ENCODE data around the gene ZFR2. TPM values are rescaled to one million over a fixed set of nuclear protein-coding genes. Genes with fewer than 3 reads are reported as not detected.

The ZFR2 gene
- polyA plus RNA-seq (2013, experiment 1 of 2): 10.2 TPM
- polyA plus RNA-seq (2013, experiment 2 of 2): 10.1 TPM

DNA sequence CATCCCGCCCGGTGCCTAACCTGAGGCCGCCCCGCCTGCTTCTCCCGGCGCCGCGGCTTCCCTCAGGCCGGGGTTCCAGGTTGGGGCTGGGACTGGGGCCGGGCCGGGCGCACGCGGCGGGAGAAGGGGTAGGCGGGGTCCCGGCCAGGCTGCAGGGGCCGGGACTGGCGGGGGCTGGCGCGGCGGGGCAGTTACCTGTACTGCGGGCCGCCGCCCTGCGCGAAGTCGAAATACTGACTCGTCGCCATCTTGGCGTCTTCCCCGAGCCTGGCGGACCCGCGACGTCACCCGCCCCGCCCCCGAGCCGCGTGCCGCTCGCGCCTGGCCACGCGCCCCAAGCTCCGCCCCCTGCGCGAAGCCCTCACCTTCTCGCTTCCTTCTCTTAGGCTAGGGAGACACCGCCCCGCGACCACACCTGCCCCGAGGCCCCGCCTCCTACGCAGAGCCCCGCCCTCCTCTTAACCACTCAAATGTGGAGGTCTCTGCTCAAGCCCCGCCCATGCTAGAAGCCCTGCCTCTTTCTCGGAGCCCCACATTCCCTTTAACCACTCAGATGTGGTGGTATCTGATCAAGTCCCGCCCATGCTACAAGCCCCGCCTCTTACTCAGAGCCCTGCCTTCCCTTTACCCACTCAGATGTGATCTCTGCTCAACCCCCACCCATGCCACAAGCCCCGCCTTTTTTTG lies at the start of gene ZFR2:
TSS of gene ZFR2 (minus strand) at position 269 of the 687 bp plus-strand sequence. CDS start at position 248, 21 bp downstream.
- peak; percentile 82 for DNase-seq
- WGBS (ENCODE audit: extremely low coverage, insufficient coverage, low lambda C conversion rate): no CpG with 5 or more reads among the region's 62 CpGs
- H3K27ac ChIP-seq (ENCODE audit: low read depth, low read length): no peak within 1 kb of the TSS

GRCh38 chr19:3916033-3916432 lies 47.2 kb upstream of the ZFR2 start:
- WGBS (ENCODE audit: extremely low coverage, insufficient coverage, low lambda C conversion rate): no CpG with 5 or more reads among the region's 5 CpGs
- no peak overlapping the region for H3K4ac ChIP-seq (ENCODE audit: low read depth, low read length)
- no peak overlapping the region for H3K18ac ChIP-seq (ENCODE audit: low read length)
- no peak overlapping the region for H4K5ac ChIP-seq (ENCODE audit: low read length)
- no peak overlapping the region for H2AK5ac ChIP-seq (ENCODE audit: low read length)
- DNase-seq: no peak
- H4K8ac ChIP-seq (ENCODE audit: low read depth, low read length): no peak overlapping the region
- H3K9ac ChIP-seq (ENCODE audit: low read length): no peak overlapping the region
- no peak overlapping the region for H2BK15ac ChIP-seq (replicated peaks; ENCODE audit: low read depth)
- H3K4me2 ChIP-seq (ENCODE audit: low read length): no peak overlapping the region
- no peak overlapping the region for H3K23ac ChIP-seq (ENCODE audit: low read length)
- no peak overlapping the region for H3K56ac ChIP-seq (ENCODE audit: low read length)
- H3K27me3 ChIP-seq (ENCODE audit: insufficient read depth, low read length, poor library complexity): no peaks in the 10 kb centered on the region
- no peak overlapping the region for H2BK120ac ChIP-seq (ENCODE audit: low read depth, low read length)
- H3K4me1 ChIP-seq (ENCODE audit: control insufficient read depth, low read depth, low read length): no peaks in the 10 kb centered on the region
- no peaks in the 10 kb centered on the region for H3K79me2 ChIP-seq (ENCODE audit: control insufficient read depth, insufficient read depth, low read length)
- H3K27ac ChIP-seq (ENCODE audit: low read depth, low read length): no peak overlapping the region
- H3K4me3 ChIP-seq (ENCODE audit: low read length): no peak overlapping the region
- H3K79me1 ChIP-seq (ENCODE audit: low read length): no peaks in the 10 kb centered on the region
- H3K36me3 ChIP-seq (ENCODE audit: control insufficient read depth, insufficient read depth, low read length): no peaks in the 10 kb centered on the region
- no peak overlapping the region for H2BK5ac ChIP-seq (ENCODE audit: low read length)

More for the DNA sequence above, at the start of gene ZFR2:
- Histone ChIP-seq H3K9ac (ENCODE audit: low read length) (peak within 1 kb of the TSS; percentile 61), H3K27me3 (ENCODE audit: insufficient read depth, low read length, poor library complexity) (no peaks in the 10 kb centered on the region), H2BK120ac (ENCODE audit: low read depth, low read length) (no peak within 1 kb of the TSS), H3K4me1 (ENCODE audit: control insufficient read depth, low read depth, low read length) (peaks cover 5% of the 10 kb centered on the region), H3K4ac (ENCODE audit: low read depth, low read length) (peak within 1 kb of the TSS; percentile 89), H3K23ac (ENCODE audit: low read length) (peak within 1 kb of the TSS; percentile 94), H3K4me2 (ENCODE audit: low read length) (peak within 1 kb of the TSS; percentile 52), H3K56ac (ENCODE audit: low read length) (peak within 1 kb of the TSS; percentile 79), H3K18ac (ENCODE audit: low read length) (peak within 1 kb of the TSS; percentile 96), H4K8ac (ENCODE audit: low read depth, low read length) (no peak within 1 kb of the TSS), H2BK15ac (replicated peaks; ENCODE audit: low read depth) (no peak within 1 kb of the TSS), H3K36me3 (ENCODE audit: control insufficient read depth, insufficient read depth, low read length) (no peaks in the 10 kb centered on the region), H3K79me1 (ENCODE audit: low read length) (no peaks in the 10 kb centered on the region), H3K4me3 (ENCODE audit: low read length) (no peak within 1 kb of the TSS), H2AK5ac (ENCODE audit: low read length) (no peak within 1 kb of the TSS), H2BK5ac (ENCODE audit: low read length) (no peak within 1 kb of the TSS), H3K79me2 (ENCODE audit: control insufficient read depth, insufficient read depth, low read length) (no peaks in the 10 kb centered on the region), H4K5ac (ENCODE audit: low read length) (no peak within 1 kb of the TSS)

- H3K23ac ChIP-seq (ENCODE audit: low read length): no peak overlapping the region
- H3K4me2 ChIP-seq (ENCODE audit: low read length): no peak overlapping the region
- H3K18ac ChIP-seq (ENCODE audit: low read length): no peak overlapping the region
- no peaks in the 10 kb centered on the region for H3K4me1 ChIP-seq (ENCODE audit: control insufficient read depth, low read depth, low read length)
- no peak overlapping the region for H2BK5ac ChIP-seq (ENCODE audit: low read length)
- no CpG with 5 or more reads among the region's 9 CpGs for WGBS (ENCODE audit: extremely low coverage, insufficient coverage, low lambda C conversion rate)
- no peaks in the 10 kb centered on the region for H3K79me2 ChIP-seq (ENCODE audit: control insufficient read depth, insufficient read depth, low read length)
- H3K27ac ChIP-seq (ENCODE audit: low read depth, low read length): no peak overlapping the region
- no peak overlapping the region for H3K4me3 ChIP-seq (ENCODE audit: low read length)
- no peaks in the 10 kb centered on the region for H3K27me3 ChIP-seq (ENCODE audit: insufficient read depth, low read length, poor library complexity)
- no peak overlapping the region for H2AK5ac ChIP-seq (ENCODE audit: low read length)
- no peak overlapping the region for H4K5ac ChIP-seq (ENCODE audit: low read length)
- H3K79me1 ChIP-seq (ENCODE audit: low read length): no peaks in the 10 kb centered on the region
- no peak overlapping the region for H2BK15ac ChIP-seq (replicated peaks; ENCODE audit: low read depth)
- no peak overlapping the region for H2BK120ac ChIP-seq (ENCODE audit: low read depth, low read length)
- no peak overlapping the region for H3K9ac ChIP-seq (ENCODE audit: low read length)
- H3K36me3 ChIP-seq (ENCODE audit: control insufficient read depth, insufficient read depth, low read length): no peaks in the 10 kb centered on the region
- H4K8ac ChIP-seq (ENCODE audit: low read depth, low read length): no peak overlapping the region
- no peak overlapping the region for H3K56ac ChIP-seq (ENCODE audit: low read length)
- H3K4ac ChIP-seq (ENCODE audit: low read depth, low read length): no peak overlapping the region
- peak; percentile 13 for DNase-seq
Observed at GRCh38 chr19:3914199-3914598, 45.4 kb upstream of the ZFR2 start.

DNA sequence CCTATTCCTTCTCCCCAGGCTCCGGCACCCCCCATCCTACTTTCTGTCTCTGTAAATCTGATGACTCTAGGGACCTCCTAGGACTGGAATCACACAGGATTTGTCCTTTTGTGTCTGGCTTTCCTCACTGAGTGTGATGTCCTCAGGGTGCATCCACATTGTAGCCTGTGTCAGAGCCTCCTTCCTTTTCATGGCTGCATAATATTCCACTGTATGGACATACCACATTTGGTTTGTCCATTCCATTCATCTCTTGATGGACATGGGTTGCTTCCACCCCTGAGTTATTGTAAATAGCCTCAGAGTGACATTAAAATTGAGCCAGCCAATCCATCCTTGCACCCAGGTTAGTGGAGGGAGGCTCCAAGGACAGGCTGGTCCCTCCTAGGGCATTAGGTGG lies 41.3 kb upstream of the ZFR2 start:
- H3K27me3 ChIP-seq (ENCODE audit: insufficient read depth, low read length, poor library complexity): no peaks in the 10 kb centered on the region
- H3K36me3 ChIP-seq (ENCODE audit: control insufficient read depth, insufficient read depth, low read length): no peaks in the 10 kb centered on the region
- H3K4me1 ChIP-seq (ENCODE audit: control insufficient read depth, low read depth, low read length): no peaks in the 10 kb centered on the region
- H2BK120ac ChIP-seq (ENCODE audit: low read depth, low read length): no peak overlapping the region
- H3K79me2 ChIP-seq (ENCODE audit: control insufficient read depth, insufficient read depth, low read length): no peaks in the 10 kb centered on the region
- H4K8ac ChIP-seq (ENCODE audit: low read depth, low read length): no peak overlapping the region
- no peak overlapping the region for H3K4ac ChIP-seq (ENCODE audit: low read depth, low read length)
- DNase-seq: no peak
- no peak overlapping the region for H3K18ac ChIP-seq (ENCODE audit: low read length)
- no peaks in the 10 kb centered on the region for H3K79me1 ChIP-seq (ENCODE audit: low read length)
- no peak overlapping the region for H4K5ac ChIP-seq (ENCODE audit: low read length)
- no peak overlapping the region for H2BK15ac ChIP-seq (replicated peaks; ENCODE audit: low read depth)
- H3K56ac ChIP-seq (ENCODE audit: low read length): no peak overlapping the region
- no peak overlapping the region for H3K4me3 ChIP-seq (ENCODE audit: low read length)
- no peak overlapping the region for H3K23ac ChIP-seq (ENCODE audit: low read length)
- H3K27ac ChIP-seq (ENCODE audit: low read depth, low read length): no peak overlapping the region
- no CpG with 5 or more reads among the region's 1 CpG for WGBS (ENCODE audit: extremely low coverage, insufficient coverage, low lambda C conversion rate)
- H2BK5ac ChIP-seq (ENCODE audit: low read length): no peak overlapping the region
- H3K4me2 ChIP-seq (ENCODE audit: low read length): no peak overlapping the region
- no peak overlapping the region for H3K9ac ChIP-seq (ENCODE audit: low read length)
- H2AK5ac ChIP-seq (ENCODE audit: low read length): no peak overlapping the region

DNA sequence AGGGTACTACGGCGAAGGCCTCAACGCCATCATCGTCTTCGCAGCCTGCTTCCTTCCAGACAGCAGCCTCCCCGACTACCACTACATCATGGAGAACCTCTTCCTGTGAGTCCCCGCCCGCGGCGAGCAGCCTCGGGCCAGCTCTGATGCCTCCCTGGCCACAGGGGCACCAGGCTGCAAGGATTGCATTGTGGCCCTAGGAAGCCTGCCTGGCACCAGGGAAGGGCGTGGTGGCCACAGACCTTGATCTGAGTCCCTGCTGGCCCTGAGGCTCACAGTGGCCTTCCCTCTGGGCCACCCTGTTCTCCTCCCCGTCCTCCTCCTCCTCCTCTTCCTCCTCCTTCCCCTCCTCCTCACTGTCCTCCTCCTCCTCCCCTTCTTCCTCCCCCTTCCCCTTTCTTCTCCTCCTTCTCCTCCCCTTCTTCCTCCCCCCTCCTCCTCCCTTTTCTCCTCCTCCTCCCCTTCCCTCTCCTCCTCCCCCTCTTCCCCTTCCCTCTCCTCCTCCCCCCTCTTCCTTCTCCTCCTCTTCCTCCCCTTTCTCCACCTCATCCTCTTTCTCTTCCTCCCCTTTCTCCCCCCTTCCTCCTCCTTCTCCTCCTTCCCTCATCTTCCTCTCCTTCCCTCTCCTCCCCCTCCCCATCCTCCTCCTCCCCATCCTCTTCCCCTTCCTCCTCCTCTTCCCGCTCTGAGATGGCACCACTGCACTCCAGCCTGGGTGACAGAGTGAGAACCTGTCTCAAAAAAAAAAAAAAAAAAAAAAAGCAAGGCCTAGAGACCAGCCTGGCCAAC lies 39.6 kb upstream of the ZFR2 start:
- Histone ChIP-seq H2AK5ac (ENCODE audit: low read length) (no peak overlapping the region), H3K4me2 (ENCODE audit: low read length) (no peak overlapping the region), H3K27me3 (ENCODE audit: insufficient read depth, low read length, poor library complexity) (no peaks in the 10 kb centered on the region), H3K56ac (ENCODE audit: low read length) (no peak overlapping the region), H3K4me1 (ENCODE audit: control insufficient read depth, low read depth, low read length) (no peaks in the 10 kb centered on the region), H3K18ac (ENCODE audit: low read length) (no peak overlapping the region), H2BK5ac (ENCODE audit: low read length) (no peak overlapping the region), H3K23ac (ENCODE audit: low read length) (peak overlapping the region; percentile 89), H3K36me3 (ENCODE audit: control insufficient read depth, insufficient read depth, low read length) (no peaks in the 10 kb centered on the region), H3K4me3 (ENCODE audit: low read length) (no peak overlapping the region), H3K79me1 (ENCODE audit: low read length) (no peaks in the 10 kb centered on the region), H4K5ac (ENCODE audit: low read length) (no peak overlapping the region), H3K27ac (ENCODE audit: low read depth, low read length) (no peak overlapping the region), H2BK120ac (ENCODE audit: low read depth, low read length) (no peak overlapping the region), H3K4ac (ENCODE audit: low read depth, low read length) (no peak overlapping the region), H4K8ac (ENCODE audit: low read depth, low read length) (no peak overlapping the region), H3K79me2 (ENCODE audit: control insufficient read depth, insufficient read depth, low read length) (no peaks in the 10 kb centered on the region), H3K9ac (ENCODE audit: low read length) (no peak overlapping the region), H2BK15ac (replicated peaks; ENCODE audit: low read depth) (no peak overlapping the region)
- WGBS (ENCODE audit: extremely low coverage, insufficient coverage, low lambda C conversion rate): no CpG with 5 or more reads among the region's 14 CpGs
- no peak for DNase-seq
